Stomach (tissue), 4 donors: ENCODE results near the gene FGGY.

Experiments
- CTCF ChIP-seq, 7 experiments: fragments of 450-650 bp in 4 of 7; fragments of 200-600 bp in 3 of 7; sonication (generic) in 3 of 7; IDR thresholded peaks; one replicate each; pipeline ENCODE4 v1.5.1; 2016 to 2019; ENCODE audit warnings: antibody characterized with exemption in 7 of 7, control low read depth in 2 of 7, mild to moderate bottlenecking in 1 of 7
- POLR2A ChIP-seq, 4 donors: fragments of 450-650 bp; IDR thresholded peaks; one replicate each; pipeline ENCODE4 v1.6.1; 2016; ENCODE audit warnings: antibody characterized with exemption in 4 of 4, control low read depth in 2 of 4, mild to moderate bottlenecking in 1 of 4, moderate library complexity in 1 of 4
- POLR2AphosphoS5 ChIP-seq, 3 donors: sonication (generic); formaldehyde crosslinking; IDR thresholded peaks; one replicate each; pipeline ENCODE4 v1.6.1; 2016; ENCODE audit warnings: antibody characterized with exemption in 3 of 3

GRCh38 chr1:59302871-59303270 lies 6.0 kb downstream of the FGGY start:
- no peak for TF ChIP-seq CTCF (IDR thresholded peaks at IDR 0.05)
- no peak for TF ChIP-seq POLR2AphosphoS5 (IDR thresholded peaks at IDR 0.05)
- no peak for TF ChIP-seq POLR2A (IDR thresholded peaks at IDR 0.05)
